HG02642 (cell line): Measurements from ENCODE around the gene AMZ1.
"Not testable (repeated sequence)": the region's sequence is repeated elsewhere in the genome, so short reads cannot be mapped to it uniquely, and the experiment has no call there.

Experiments
- ATAC-seq: cut with Tn5 transposase; IDR thresholded peaks from one replicate; pipeline ENCODE4 v1.9.1; 2021; ENCODE audit warnings: mild to moderate bottlenecking; ENCODE audit not compliant: unreplicated experiment, poor library complexity

The AMZ1 gene

DNA sequence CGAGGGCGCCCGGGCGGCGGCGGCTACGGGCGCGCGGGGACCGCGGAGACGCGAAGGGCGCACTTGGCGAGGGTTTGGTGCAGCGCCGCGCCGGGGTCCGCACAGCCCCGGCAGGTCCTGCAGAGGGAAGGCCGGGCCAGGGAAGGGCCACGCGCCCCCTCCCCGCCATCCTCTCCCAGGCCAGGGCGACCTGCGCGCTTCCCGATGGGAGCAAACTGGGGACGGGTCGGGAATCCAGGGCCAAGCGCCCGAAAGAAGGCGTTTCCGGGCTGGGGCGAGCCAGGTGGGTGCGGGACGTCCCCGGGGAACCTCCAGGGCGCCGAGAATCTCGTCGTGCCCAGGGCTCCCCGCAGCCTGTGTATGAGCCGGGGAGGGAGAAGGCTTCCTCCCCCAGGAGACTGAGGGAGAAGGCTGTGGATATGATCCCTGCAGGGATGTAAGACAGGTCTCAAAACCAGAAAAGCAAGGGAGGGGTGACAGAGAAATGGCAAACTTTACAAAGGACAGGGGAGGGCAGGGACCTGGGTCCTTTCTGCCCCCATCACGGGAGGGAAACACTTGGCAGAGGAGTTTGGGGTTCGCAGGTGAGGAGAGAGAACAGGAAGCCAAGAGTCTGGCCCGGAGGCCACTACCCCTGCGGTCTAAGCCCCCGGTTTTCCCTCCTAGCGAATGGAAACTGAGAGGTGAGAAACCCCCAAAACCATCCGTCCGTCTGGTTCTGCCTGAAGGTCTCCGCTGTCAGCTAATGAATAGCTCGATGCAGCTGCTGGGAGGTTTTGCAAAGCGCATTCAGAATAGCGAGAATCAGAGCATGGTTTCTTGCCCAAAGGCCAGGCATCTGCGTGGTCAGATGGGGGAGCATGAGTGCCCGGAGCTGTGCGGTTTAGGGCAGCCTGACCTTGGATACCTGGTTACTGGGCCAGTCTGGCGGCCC is 674 bp downstream of the AMZ1 start:
- peak; percentile 70 for ATAC-seq

DNA sequence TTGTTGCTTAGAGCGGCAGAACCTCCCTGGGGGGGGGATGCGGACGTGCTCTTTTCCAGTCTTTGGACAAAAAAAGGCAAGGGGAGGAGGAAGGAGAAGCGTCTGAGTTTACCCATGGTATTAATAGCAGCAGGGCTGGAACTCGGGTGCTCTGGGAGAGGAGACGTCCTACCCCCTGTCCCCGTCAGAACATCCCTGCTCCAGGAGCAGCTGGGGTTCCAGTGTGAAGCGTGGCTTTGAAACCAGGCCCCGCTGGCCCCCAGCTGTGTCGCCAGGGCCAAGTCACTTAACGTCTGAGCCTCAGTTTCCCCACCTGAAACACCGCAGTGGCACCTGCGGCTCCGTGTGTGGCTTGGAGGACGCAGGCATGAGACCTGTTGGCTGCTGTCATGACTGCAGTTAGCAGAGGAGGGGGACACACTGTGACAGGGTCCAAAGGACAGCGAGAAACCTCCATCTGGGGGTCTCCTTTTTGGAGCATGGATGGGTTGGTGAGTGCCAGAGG is 1.4 kb downstream of the AMZ1 start:
- no peak for ATAC-seq

DNA sequence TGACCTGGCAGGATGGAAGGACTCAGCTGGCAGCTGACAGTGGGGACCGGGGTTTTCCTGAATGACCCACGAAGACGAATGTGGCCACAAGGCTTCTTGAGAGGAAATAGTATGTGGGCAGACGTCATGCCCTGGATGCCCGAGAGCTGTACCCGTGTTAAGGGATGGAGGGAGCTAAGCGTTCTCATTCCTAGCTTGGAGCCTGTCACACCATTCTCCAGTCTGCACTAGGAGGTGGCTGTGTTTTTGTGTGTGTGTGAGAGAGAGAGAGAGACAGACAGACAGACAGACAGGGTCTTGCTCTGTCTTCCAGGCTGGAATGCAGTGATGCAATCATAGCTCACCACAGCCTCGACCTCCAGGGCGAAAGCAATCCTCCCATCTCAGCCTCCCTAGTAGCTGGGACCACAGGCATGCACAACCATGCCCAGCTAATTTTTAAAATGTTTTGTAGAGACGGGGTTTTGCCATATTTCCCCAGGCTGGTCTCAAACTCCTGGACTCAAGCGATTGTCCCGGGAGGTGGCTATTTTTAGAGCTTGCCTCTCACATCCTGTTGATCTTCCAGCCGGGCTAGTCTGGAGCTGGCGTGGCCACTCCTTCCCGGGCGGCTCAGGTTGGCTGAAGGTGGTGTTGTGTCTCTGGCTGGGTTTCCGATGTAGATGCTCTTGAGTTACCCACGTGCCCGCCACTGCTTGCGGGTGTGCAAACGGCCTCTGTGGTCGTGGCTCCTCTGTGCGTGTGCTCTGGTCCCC is 2.1 kb downstream of the AMZ1 start:
- no peak for ATAC-seq

DNA sequence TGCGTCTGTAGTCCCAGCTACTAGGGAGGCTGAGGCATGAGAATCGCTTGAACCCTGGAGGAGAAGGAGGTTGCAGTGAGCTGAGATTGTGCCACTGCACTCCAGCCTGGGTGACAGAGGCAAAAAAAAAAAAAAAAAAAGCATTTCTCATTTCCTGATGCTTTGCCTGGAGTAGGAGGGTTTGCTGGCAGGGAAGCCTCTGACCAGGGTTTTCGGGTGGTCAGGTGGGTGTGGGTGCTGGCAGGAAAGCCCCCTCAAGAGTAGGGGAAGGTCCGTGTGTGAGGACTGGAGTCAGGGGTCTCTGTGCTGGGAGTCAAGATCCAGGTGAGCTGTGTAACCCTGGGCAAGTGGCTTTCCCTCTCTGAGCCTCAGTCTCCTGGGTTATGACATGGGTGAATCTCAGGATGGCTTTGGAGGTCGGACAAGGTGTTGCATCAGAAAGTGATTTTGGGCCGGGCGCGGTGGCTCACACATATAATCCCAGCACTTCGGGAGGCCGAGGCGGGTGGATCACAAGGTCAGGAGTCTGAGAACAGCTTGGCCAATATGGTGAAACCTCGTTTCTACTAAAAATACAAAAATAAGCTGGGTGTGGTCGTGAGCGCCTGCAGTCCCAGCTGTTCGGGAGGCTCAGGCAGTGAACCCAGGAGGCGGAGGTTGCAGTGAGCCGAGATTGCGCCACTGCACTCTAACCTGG is 3.2 kb downstream of the AMZ1 start:
- no peak for ATAC-seq

DNA sequence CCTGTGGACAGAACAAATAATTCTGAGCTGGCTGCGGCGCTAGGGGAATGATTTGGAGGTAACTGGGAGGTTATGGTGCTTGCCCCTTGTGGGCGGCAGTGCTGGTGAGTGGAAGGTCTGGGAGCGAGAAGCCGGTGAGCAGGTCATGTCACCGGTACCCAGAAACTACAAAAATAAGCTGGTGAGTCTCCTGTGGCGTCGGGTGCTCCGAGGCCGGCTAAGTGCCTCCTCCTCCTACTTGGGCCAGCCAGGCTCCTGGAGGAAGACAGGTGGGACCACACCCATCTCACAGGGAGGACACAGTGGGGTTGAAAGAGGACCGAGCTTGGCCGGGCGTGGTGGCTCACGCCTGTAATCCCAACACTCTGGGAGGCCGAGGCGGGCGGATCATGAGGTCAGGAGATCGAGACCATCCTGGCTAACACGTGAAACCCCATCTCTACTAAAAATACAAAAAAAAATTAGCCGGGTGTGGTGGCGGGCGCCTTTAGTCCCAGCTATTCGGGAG is 4.0 kb downstream of the AMZ1 start:
- not testable (repeated sequence) for ATAC-seq

DNA sequence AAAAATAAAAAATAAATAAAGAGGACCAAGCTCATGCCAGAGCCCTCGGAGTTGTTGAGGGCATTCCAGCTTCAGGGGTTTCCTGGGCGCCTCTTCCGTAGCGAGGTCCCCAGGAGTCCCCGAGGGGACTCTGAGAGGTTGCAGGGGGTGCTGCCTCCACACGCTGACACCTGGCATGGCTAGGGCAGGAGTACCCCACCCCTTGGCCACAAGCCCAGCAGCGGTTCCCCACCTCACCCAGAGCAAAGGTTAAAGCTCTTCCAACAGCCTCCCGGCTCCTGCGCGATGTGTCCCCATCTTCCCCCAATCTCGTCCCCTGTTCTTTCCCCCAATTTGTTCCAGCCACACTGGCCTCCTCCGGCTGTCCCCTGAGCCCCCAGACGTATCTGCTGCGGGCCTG is 4.5 kb downstream of the AMZ1 start:
- ATAC-seq: no peak

DNA sequence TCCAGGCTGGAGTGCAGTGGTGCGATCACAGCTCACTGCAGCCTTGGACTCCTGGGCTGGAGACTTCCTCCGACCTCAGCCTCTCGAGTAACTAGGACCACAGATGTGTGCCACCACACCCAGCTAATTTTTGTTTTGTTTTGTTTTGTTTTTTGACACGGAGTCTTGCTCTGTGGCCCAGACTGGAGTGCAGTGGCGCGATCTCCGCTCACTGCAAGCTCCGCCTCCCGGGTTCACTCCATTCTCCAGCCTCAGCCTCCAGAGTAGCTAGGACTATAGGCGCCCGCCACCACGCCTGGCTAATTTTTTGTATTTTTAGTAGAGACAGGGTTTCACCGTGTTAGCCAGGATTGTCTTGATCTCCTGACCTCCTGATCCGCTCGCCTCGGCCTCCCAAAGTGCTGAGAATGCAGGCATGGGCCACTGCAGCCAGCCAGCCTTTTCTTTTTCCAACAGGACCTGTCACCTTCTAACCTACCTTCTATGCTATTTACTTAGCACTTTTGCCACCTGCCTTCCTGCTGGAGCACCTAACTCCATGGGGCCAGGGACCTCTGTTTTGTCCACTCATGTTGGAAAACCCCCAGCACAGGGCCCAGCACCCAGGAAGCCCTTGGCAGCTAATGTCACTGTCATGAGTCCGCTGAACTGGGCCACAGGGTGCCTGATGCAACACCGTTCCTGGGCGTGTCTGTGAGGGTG is 5.6 kb downstream of the AMZ1 start:
- ATAC-seq: not testable (repeated sequence)

DNA sequence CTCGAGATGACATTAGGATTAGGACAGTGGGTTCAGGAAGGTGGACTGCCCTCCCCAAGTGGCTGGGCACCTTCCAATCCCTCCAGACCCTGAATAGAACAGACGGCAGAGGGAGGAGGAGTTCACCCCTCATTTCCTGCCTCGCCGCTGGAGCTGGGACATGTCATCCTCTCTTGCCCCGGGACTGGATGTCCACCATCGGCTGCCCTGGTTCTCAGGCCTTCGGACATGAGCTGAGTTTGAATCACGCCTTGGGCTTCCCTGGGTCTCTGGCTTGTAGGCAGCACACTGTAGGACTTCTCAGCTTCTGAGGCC is 6.1 kb downstream of the AMZ1 start:
- ATAC-seq: not testable (repeated sequence)

DNA sequence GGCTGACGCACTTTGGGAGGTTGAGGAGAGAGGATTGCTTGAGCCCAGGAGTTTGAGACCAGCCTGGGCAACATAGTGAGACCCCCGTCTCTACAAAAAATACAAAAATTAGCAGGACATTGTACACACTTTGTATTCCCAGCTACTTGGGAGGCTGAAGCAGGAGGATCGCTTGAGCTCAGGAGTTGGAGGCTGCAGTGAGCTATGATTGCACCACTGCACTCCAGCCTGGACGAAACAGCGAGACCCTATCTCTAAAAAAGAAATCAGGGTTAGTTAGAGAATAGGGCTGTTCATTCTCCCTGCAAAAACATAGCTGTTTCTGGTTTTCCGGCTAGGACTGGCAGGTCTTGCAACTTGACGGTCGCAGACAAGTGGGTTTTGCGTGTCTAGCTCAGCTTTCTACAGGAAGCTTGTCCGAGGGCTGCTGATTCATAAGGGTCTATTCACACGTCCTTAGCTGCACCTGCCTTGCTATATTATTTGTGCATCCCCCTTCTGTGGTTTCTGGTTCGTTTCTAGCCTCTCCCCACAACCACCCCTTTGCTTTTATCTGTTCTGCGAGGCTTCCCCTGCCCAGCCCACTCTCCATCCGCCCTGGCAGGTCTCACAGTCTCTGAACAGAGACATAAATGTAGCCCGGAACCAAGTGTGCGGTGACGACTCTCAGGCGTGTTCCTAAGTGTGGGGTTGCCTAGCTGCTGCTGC is 10.7 kb downstream of the AMZ1 start:
- peak; percentile 89 for ATAC-seq

DNA sequence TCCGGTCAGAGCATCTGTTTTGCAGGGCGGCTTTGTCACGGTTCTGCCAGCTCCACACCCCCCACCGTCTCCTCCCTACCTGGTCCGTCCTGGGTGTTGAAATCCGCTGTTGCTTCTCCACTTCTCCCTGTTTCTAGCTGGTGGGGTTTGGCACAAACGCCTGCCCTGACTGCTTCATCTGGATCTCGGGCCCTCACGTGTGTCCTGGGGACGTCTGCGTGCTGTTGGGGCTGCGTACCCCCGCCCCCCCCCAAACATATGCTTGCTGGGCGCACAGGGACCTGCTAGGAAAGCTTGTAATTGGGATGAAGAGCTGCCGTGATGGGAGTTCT is 11.3 kb downstream of the AMZ1 start:
- ATAC-seq: no peak

DNA sequence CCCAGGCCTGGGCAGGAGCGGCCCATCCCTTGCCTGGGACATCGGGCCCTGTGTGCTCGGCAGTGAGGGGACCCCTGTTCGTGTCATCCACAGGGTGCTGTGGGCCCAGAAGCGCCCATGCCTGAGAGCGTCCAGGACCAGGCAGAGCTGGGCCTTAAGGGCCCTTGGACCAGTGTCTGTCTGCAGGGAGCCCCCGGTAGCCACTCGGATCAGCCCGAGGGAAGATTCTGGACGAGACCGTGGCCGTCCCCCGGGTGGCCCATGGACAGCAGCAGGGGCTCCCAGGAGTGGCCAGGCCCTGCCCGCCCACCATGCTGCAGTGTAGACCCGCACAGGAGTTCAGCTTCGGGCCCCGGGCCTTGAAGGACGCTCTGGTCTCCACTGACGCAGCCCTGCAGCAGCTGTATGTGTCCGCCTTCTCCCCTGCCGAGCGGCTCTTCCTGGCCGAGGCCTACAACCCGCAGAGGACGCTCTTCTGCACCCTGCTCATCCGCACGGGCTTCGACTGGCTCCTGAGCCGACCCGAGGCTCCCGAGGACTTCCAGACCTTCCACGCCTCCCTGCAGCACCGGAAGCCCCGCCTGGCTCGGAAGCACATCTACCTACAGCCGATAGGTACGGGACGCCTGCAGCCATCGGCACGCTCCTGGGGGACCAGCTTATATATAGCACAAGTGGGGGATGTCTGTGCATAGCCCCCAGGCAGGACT is 12.3 kb downstream of the AMZ1 start:
- ATAC-seq: no peak

DNA sequence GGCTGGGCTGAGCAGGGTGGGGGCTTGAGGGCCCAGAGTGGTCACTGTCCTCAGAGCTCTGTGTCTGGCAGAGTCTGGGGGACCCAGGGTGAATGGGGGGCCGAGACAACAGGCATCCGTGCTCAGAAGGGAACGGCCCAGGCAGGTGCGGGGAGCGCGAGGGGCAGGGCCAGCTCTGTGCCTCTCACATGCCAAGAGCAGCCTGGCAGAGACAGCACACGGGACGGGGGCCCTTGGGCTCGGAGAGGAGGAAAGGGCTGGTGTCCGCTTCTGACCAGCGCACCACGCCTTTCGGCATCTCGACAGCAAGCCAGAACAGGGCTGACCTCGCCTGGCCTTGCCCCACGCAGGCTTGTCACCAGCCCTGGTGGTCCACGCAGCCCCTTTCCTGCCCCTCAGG is 13.4 kb downstream of the AMZ1 start:
- ATAC-seq: no peak

DNA sequence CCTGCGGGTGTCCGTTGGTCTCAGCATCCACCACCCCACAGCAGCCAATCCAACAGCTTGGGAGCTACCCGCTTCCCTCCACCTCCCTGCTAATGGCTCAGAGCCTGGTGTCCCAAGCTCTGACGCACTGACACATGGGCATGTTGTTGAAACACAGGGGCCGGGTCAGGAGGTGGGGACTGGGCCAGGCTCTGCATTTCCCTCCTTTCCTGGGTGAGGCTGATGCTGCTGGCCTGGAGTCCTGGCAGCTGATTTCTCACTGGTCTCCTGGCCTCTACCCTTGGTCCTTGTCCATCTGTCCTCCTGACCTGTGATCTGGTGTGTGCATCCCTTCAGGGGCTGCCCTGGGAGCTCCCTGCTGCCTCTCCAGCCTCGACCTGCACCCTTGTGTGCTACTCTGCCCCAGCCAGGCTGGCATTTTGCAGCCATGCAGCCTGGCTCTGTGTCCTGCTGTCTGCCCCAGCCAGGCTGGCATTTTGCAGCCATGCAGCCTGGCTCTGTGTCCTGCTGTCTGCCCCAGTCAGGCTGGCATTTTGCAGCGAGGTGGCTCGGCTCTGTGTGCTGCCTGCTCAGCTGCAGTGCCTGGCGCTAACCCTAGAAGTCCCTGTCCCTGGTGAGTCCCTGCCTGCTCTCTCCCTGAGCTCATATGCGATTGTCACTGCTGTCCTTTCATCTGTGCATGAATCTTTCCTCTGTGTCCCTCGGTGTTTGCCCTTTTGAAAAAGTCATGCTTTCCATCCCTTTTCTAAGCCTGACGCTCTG is 14.0 kb downstream of the AMZ1 start:
- ATAC-seq: no peak

DNA sequence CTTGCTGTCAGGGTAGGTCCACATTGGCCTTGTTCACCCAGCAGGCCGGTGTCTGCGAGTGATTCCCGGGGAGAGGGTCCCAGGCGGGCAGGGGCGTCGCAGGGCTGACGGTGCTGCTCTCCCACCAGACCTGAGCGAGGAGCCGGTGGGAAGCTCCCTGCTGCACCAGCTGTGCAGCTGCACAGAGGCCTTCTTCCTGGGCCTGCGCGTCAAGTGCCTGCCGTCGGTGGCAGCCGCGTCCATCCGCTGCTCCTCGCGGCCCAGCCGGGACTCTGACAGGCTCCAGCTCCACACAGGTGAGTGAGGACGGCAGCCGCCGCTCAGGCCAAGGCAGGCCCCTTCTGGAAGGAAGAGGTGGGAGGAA is 14.6 kb downstream of the AMZ1 start:
- ATAC-seq: no peak

DNA sequence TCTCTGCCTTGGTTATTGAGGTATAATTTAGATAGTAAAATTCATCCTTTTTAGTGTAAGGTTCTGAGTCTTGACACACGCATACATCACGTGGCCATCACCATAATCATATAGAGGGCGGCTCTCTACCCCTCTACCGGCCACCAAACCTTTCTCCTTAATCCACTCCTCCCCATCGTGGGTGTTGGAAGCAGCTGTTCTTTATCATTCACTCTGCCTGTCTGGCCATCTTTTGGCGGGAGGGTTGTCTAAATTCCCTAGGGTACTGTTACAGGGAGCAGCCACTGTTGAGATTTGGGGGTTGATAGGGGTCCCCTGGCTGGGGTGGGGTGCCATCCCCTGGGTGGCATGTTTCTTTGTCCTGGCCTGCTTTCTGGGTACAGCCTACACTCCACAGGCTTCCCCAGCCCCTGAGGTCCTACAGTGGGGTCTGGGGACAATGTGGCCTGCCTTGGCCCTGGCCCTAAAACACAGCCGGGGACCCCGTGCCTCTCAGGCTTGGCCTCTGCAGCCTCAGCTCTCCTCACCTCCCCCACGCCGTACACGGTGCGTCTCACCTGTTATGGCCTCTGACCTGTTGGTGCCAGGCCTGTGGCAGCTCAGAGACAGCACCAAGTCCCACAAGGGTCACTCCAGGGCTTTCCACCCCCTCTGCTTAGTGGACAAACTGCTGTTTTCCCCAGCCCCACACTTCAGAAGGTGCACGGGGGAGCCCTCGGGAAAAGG is 17.5 kb downstream of the AMZ1 start:
- ATAC-seq: no peak

DNA sequence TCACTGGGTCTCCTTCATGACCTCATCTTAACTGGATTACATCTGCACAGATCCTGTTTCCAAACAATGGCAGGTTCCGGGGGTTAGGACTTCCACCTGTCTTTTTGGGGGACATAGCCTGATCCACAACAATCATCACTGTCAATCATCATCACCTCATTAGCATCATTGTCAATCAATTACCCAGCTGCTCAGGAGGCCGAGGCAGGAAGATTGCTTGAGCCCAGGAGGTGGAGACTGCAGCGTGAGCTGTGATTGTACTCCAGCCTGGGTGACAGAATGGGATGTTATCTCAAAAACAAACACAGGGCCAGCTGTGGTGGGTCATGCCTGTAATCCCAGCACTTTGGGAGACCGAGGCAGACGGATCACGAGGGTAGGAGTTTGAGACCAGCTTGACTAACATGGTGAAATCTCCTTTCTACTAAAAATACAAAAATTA is 18.7 kb downstream of the AMZ1 start:
- no peak for ATAC-seq

DNA sequence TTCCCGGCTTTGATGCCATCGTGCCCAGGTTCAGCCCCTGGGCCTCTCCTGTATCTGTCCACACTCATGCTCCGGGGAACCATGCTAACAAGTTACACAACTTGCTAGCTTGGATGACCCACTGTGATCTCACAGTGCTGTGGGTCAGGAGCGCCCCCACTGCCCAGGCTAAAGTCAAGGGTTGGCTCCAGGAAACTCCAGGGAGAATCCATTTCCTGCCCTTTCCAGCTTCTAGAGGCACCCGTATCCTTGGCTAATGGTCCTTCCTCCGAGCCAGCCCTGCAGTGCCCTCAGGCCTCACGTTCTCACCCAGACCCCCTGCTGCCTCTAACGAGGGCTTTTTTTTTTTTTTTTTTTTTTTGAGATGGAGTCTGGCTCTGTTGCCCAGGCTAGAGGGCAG is 19.5 kb downstream of the AMZ1 start:
- no peak for ATAC-seq

DNA sequence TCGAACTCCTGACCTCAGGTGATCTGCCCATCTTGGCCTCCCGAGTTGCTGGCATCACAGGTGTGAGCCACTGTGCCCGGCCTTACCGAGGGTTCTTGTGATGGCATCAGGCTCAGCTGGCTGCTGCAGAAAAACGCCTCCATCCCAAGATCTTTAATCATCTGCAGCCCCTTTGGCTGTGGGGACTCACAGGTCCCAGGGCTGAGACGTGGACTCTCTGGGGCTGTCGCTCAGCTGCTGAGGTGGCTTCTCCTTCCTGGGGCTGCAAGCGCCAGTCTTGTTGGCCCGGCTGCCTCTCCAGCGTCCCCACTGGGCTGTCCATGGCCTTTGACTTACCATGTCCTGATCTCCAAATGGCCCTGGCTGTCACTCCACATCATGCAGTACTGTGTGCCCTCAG is 20.0 kb downstream of the AMZ1 start:
- no peak for ATAC-seq
